Measurements from ENCODE around the gene CPLANE2. TPM values are rescaled to one million over a fixed set of nuclear protein-coding genes. Genes with fewer than 3 reads are reported as not detected.

The CPLANE2 gene
- total RNA-seq, 1 experiment from 2014 or later: 5.0 TPM

DNA sequence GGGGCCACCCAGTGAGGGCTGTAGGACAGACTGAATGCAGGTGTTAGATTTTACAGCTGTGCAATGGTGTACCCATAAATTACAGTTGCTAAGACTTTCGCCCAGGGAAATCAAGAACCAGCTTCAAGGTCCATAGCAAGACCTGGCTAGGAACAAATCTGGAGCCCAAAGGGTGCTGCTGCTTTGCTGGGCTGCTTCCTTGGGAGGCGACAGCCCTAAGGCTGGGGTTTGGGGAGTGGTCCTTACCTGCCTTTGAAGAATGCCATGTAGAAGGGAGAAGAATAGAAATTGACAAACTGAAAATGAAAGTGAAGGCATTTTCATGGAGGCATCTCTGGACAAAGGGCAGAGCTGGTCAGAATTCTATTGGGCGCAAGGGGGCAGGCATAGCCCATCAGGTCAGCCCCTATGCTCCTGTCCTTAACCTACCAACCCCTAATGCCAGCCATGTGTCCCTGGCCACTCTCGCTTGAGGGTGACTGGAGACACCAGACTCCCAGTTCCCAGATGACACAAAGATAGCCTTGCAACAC lies 16.9 kb downstream of the CPLANE2 start (continued):
- TF ChIP-seq ZNF396 (CRISPR knock-in tag; IDR thresholded peaks at IDR 0.05; ENCODE audit: borderline replicate concordance) (no peak), CTCF (IDR thresholded peaks at IDR 0.05) (no peak), ETV6 (CRISPR knock-in tag; IDR thresholded peaks at IDR 0.05) (no peak), ATF1 (CRISPR knock-in tag; IDR thresholded peaks at IDR 0.05) (no peak)
- TF ChIP-seq, protein P1, sequence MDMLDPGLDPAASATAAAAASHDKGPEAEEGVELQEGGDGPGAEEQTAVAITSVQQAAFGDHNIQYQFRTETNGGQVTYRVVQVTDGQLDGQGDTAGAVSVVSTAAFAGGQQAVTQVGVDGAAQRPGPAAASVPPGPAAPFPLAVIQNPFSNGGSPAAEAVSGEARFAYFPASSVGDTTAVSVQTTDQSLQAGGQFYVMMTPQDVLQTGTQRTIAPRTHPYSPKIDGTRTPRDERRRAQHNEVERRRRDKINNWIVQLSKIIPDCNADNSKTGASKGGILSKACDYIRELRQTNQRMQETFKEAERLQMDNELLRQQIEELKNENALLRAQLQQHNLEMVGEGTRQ (CRISPR knock-in tag; IDR thresholded peaks at IDR 0.05): no peak

- Mint-ChIP-seq H3K4me1 (peaks cover 17% of the 10 kb centered on the region), H3K27ac (no peak overlapping the region), H3K27me3 (ENCODE audit: low read depth) (peaks cover 36% of the 10 kb centered on the region), H3K9me3 (no peaks in the 10 kb centered on the region), H3K4me3 (no peak overlapping the region), H3K36me3 (no peaks in the 10 kb centered on the region)
- CTCF ChIA-PET: interaction anchor here (2.1 to 3.1 kb wide), 3 partner anchors 8 to 14 kb away, joined by 9 to 26 read pairs (median 25); no protein-coding TSS in a partner anchor
- ATAC-seq (no peak), DNase-seq (ENCODE audit: low spot score) (no peak)
- POLR2A ChIA-PET: no interaction called here
- TF ChIP-seq PREB (CRISPR knock-in tag; IDR thresholded peaks at IDR 0.05; ENCODE audit: borderline replicate concordance) (no peak), ZBTB43 (CRISPR knock-in tag; IDR thresholded peaks at IDR 0.05) (no peak), CREM (CRISPR knock-in tag; IDR thresholded peaks at IDR 0.05) (no peak), ZNF671 (CRISPR knock-in tag; IDR thresholded peaks at IDR 0.05) (no peak), NR1H2 (CRISPR knock-in tag; IDR thresholded peaks at IDR 0.05) (no peak), SMAD4 (CRISPR knock-in tag; IDR thresholded peaks at IDR 0.05) (no peak), CTCF (IDR thresholded peaks at IDR 0.05) (no peak), ATF6 (CRISPR knock-in tag; IDR thresholded peaks at IDR 0.05) (no peak), ZNF416 (CRISPR knock-in tag; IDR thresholded peaks at IDR 0.05) (no peak), JAZF1 (CRISPR knock-in tag; IDR thresholded peaks at IDR 0.05) (no peak), ARID4B (CRISPR knock-in tag; IDR thresholded peaks at IDR 0.05; ENCODE audit: borderline replicate concordance) (no peak), TP53 (CRISPR knock-in tag; IDR thresholded peaks at IDR 0.05) (no peak), TEAD1 (CRISPR knock-in tag; IDR thresholded peaks at IDR 0.05) (no peak), CBFB (CRISPR knock-in tag; IDR thresholded peaks at IDR 0.05; ENCODE audit: low read depth) (no peak), ZNF423 (CRISPR knock-in tag; IDR thresholded peaks at IDR 0.05) (no peak)
- TF ChIP-seq, protein P2, sequence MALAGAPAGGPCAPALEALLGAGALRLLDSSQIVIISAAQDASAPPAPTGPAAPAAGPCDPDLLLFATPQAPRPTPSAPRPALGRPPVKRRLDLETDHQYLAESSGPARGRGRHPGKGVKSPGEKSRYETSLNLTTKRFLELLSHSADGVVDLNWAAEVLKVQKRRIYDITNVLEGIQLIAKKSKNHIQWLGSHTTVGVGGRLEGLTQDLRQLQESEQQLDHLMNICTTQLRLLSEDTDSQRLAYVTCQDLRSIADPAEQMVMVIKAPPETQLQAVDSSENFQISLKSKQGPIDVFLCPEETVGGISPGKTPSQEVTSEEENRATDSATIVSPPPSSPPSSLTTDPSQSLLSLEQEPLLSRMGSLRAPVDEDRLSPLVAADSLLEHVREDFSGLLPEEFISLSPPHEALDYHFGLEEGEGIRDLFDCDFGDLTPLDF (CRISPR knock-in tag; IDR thresholded peaks at IDR 0.05): no peak
Observed at GRCh38 chr1:16218674-16219071, 18.3 kb downstream of the CPLANE2 start.

Data from WTC11 (cell line).